ENCODE measurements around the gene DDX27.

Gene DDX27

DNA sequence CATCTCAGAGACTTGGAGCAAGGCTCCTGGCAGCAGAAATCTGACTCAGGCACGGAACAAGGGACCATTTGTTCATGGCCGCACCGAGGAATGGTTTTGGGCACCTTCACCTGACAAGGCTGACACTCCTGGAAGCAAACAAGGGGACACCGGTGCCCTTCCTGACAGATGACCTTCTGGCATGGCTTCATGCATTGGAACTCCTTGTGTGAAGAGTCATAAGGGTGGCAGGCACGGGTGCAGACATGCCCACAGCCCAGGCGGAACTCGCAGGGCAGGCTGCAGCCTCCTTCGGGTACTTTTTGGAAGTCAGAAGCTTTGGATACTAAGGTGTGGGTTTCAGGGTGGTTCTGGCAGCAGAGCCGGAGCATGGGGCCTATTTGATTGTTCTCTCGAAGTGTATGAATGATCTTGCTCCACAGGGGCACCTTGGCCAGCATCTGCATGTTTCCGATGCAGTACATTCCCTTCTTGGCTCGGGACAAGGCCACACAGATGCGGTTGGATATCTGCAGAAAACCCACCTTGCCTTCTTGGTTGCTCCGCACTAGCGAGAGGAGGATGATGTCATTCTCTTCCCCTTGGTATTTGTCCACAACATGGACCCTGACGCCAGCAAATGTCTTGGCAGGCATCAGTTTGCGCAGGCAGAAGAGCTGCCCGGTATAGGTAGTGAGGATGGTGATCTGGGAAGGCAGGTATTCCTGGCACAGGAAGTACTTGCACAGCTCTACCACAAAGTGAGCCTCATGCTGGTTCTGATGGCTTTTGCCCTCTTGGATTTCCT, 29.9 kb downstream of the DDX27 start:
- DNase-seq (ENCODE audit: low spot score), result no peak

DNA sequence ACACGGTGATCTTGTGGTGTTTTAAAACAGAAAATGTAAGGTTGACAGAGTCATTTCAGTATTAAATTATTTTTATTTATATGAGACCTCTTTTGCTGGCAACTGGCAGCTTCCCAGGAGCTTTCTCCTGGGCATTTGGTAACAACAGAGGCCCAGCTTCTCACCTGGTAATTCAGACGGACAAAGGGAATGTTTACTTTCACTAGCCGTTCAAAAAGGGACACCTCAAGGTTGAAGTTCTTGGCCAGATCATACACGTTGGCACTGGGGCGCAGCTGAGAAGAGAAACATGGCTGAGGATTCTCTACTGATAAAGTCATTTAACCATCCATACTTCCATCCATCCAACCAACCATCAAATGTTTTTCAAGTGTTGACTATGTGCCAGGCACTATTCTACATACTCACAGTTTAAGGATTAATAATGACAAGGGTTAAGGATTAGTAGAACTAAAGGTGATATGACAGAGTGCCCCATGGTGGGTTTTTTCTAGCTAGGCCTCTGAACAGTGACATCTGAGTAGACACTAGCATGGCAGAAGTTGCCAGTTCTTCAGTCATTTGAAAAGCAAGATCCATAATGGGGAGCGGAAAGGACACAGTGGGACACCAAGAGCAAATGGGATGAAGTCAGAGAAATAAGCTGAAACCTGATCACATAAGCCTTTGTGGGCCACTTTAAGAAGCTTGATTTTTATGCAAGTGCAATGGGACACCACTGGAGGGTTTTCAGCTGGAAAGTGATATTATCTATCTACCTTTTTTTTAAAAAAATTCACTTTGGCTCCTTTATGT, 33.5 kb downstream of the DDX27 start:
- no peak for DNase-seq (ENCODE audit: low spot score)

DNA sequence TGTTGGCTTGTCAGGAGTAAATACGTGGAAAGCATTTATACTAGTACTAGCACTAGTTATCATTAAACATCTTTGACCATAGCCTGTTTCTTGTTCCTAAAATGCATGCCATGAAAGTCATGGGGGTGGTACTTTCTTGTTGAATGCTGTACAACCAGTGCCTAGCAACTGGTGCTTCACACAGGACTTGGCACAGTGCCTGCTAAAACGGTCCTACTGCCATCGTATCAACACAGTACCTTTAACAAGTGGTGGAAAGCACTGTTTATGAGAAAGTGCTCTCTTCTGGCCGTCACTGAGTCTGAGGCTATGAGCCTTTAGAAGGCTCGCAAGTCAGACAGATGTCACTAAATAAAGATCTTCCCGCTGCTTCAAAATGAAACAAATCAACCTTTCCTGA, 37.0 kb downstream of the DDX27 start:
- DNase-seq (ENCODE audit: low spot score), result peak; percentile 76

DNA sequence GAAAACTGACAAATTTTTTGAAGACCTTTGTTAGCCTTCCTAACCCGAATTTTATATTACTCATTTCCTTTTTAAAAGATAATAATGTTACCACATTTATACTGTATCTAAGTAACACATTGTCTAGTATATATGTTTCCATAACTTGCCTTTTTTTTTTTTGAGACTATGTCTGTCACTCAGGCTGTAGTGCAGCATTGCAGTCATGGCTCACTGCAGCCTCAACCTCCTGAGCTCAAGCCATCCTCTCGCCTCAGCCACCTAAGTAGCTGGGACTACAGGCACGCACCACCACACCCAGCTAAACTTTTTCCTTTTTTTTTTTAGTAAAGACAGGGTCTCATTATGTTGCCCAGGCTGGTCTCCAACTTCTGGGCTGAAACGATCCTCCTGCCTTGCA, 40.1 kb downstream of the DDX27 start:
- DNase-seq (ENCODE audit: low spot score), result no peak

DNA sequence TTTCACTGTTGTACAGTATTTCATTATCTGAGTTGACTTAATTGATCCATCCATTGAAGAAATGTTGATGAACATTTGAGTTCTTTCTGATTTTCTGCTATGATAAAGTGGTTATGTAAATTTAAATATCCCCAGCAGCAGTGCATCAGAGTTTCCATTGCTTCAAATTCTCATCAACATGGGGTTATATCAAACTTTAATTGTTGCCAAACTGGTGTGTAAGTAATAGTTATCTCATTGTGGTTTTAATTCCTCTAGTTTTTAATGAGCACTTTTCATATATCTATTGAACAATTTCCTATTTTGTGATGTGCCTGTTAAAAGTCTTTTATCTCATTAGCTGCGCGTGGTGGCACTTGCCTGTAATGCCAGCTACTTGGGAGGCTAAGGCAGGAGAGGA, 40.6 kb downstream of the DDX27 start:
- no peak for DNase-seq (ENCODE audit: low spot score)

DNA sequence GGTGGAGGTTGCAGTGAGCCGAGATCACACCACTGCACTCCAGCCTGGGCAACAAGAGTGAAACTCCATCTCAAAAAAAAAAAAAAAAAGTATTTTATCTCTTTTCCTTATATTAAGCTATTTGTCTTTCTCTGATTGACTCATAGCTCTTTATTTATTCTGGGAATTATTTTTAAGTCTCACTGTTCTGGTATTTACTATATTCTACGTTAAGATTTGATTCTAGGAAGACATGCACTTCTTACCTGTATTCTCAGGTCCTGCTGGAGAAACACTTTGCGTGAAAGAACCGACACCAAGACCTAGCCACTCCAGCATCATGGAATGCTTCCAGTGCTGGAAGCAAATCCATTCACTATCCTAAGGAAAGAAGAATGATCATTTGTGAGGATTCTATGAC, 41.0 kb downstream of the DDX27 start:
- DNase-seq (ENCODE audit: low spot score), result no peak

DNA sequence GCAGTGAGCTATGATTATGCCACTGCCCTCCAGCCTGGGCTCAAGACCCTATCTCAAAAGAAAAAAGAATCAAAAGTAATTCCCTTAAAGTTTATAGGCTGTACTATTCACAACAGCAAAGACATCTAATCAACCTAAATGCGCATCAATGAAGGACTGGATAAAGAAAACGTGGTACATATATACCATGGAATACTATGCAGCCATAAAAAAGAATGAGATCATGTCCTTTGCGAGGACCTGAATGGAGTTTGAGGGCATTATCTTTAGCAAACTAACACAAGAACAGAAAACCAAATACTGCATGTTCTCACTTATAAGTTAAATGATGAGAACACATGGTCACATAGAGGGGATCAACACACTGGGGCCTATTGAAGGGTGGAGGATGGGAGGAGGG, 42.0 kb downstream of the DDX27 start:
- no peak for DNase-seq (ENCODE audit: low spot score)

DNA sequence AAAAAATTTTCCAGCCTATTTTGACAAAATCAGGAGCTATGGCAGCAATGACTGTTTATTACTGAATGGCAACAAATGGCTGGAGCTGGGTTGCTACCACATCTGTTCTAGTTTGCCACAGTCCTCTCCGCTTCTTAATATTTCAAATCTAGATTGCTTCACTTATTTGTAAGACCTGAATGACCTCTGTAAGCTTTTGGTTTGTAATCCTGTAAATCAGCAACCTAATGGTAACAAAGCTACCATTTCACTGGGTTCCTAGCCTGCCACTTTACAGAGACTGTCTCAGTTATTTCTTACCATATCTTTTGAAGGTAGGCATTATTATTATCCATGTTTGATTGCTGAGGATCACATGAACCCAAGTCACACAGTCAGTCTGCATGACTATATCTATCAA, 43.2 kb downstream of the DDX27 start:
- no peak for DNase-seq (ENCODE audit: low spot score)

DNA sequence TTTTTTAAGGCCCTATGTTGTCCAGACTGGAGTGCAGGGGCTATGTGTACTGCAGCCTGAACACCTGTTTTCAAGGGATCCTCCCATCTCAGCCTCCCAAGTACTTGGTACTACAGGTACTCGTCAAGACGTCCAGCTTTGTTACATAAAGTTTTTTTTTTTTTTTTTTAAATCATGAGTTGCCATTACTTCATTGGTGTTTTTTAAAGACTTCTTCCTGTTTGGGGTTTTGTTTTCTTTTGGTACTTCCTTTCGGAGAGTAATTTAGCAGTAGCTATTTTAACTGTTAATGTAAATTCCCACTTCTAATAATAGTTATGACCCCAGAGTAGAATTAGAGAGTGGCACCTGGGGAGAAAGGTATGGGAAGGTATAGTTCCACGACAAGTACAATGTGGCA, 48.1 kb downstream of the DDX27 start:
- no peak for DNase-seq (ENCODE audit: low spot score)

DNA sequence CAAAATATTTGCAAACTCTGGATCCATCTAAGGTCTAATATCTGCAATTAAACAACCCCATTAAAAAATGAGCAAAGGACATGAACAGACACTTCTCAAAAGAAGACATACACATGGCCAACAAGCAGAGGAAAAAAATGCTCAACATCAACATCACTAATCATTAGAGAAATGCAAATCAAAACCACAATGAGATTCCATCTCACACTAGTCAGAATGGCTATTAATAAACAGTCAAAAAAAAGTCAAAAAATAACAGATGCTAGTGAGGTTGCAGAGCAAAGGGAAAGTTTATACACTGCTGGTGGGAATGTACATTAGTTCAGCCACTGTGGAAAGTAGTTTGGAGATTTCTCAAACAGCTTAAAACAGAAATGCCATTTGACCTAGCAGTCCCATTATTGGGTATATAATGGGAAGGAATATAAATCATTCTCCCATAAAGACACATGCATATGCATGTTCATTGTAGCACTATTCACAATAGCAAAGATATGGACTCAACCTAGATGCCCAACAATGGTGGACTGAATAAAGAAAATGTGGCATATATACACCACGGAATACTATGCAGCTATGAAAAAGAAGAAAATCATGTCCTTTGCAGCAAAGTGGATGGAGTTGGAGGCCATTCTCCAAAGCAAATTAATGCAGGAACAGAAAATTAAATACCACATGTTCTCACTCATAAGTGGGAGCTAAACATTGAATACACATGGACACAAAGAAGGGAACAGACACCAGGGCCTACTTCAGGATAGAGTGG, 49.6 kb downstream of the DDX27 start:
- no peak for DNase-seq (ENCODE audit: low spot score)

DNA sequence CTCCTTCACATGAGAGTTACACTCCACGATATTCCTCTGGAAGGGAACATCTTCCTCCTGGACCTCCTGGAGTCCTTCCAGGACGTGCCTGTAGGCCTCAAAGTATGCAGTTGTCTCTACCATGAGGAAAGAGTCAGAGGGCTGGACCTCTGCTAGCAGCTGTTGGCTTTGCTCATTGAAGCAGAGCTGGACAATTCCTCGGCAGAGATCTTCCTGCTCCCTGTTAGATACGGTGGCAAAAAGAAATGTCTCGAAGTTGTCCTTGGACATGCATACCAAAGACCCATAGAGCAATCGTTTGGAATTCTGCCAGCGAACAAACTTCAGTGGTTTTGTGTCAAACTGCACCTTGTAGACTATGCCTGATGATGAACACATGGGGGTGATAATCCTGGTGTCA, 51.0 kb downstream of the DDX27 start:
- no peak for DNase-seq (ENCODE audit: low spot score)

DNA sequence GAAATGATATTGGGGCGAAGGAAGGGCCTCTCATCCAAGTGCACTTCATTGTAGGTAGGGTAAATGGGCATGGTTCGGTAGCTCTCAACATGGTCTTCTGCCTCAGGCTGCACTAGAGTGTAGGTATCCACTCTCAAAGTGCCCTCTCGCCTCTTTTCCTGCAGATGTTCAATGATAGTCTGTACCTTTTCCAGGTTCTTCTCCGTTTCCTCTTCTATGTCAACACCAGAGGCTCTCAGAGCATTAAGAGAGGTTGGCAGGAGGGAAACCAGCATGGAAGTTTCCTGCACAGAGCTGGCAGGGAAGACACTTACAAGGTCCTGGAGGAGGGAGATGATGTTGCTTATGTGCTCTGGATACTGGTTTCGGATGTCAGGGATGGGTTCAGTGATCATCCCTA, 51.5 kb downstream of the DDX27 start:
- no peak for DNase-seq (ENCODE audit: low spot score)

DNA sequence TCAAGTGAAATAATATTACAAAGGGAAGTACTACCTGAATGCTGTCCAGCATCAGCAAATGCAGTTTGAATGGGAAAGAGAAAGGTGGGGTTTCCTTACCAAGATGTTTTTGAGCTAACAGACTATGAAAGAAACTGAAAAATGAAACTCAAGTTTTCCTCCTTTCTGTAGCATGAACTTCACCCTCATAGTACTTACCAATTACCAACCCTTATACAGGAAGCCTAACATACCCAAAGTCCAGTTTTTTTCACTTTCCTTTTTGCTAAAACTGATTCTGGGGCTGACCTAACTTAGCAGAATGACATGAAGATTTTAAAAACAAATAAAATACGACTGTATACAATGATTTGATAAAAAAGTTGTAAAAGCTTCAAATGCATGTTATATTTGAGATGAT, 53.4 kb downstream of the DDX27 start:
- no peak for DNase-seq (ENCODE audit: low spot score)

DNA sequence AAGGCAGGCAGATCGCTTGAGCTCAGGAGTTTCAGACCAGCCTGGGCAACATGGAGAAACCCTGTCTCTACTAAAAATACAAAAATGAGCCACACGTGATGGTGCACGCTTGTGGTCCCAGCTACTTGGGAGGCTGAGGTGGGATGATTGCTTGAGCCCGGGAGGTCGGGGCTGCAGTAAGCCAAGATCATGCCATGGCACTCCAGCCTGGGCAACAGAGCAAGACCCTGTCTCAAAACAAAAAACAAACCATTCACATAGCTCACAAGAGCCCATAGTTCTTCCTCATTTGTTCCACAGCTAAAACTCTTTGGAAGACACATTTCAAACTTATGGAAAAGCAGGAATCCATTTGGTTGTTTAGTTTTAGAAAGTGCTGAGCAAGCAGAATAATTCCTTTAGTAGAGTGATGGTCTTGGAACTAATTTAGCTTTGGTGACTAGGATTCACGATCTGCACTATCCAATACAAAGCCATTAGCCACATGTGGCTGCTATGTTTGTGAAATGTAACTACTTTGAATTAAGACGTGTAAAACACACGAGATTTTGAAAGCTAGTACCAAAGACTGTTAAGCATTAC, 54.6 kb downstream of the DDX27 start:
- DNase-seq (ENCODE audit: low spot score), result no peak

DNA sequence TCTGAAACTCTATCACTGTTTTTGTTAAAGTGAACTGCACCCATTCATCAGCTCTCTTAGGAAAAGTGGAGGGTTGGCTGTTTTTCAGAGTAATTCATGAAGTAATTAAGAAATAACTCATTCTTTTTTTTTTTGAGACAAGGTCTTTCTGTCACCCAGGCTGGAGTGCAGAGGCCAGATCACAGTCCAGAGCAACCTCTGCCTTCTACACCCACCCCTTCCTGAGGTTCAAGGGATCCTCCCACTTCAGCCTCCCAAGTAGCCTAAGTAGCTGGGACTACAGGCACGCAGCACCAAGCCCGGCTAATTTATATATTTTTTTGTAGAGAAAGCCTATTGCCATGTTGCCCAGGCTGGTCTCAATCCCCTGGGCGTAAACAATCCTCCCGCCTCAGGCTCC, 56.0 kb downstream of the DDX27 start:
- DNase-seq (ENCODE audit: low spot score), result no peak

DNA sequence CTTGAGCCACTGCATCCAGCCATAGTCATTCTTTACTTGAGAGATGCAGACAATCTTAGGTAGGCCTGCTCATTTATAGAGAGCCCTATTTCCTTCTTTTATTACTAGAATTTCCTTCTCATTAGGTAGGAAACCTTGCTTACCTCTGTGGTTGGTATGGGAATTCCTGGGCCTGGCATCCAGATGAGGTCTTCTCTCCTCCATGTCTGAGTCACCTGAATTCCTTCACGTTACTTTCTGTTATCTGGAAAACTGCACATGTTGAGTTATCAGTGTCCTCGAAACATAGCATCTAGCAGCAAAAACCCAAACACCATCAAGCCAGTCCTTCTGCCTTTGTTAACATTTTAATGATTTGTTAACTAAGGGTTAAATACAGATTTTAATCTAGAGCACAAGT, 56.4 kb downstream of the DDX27 start:
- DNase-seq (ENCODE audit: low spot score), result no peak

DNA sequence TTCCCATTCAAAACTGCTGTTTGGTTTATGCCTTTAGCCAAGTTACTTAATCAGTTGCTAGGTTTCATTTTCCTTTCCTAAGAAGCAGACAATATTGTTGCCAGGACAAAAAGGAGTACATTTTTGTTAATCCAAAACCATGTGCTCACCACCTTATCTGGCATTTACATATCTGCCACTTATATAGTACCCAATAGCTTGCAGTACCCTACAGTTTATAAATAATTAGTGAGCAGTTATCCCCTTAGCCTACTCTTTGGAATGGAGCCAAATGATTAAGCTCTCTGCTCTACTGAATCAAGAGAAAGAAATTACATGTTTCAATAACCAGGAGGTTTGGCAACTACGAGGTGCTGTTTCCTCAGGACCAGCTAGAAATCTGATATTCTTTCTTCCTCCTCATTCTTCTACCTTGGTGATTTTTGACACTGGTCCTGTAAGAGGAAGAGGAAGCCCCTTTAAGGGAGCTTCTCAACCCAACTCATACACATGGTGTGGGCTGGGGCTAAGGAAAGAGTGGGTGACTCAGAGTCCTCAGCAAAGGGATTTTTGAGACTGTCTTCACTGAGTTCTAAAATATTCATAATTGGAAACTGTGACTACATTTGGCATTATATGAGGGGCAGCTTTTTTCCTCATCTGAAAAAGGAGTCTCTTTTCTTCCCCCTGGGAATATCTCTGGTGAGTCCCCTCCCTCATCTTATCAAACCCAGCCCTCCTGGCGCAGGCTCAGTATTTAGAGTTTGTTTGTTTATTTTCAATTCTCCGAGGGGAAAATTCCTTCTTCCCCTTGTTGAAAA, 57.1 kb downstream of the DDX27 start:
- no peak for DNase-seq (ENCODE audit: low spot score)

DNA sequence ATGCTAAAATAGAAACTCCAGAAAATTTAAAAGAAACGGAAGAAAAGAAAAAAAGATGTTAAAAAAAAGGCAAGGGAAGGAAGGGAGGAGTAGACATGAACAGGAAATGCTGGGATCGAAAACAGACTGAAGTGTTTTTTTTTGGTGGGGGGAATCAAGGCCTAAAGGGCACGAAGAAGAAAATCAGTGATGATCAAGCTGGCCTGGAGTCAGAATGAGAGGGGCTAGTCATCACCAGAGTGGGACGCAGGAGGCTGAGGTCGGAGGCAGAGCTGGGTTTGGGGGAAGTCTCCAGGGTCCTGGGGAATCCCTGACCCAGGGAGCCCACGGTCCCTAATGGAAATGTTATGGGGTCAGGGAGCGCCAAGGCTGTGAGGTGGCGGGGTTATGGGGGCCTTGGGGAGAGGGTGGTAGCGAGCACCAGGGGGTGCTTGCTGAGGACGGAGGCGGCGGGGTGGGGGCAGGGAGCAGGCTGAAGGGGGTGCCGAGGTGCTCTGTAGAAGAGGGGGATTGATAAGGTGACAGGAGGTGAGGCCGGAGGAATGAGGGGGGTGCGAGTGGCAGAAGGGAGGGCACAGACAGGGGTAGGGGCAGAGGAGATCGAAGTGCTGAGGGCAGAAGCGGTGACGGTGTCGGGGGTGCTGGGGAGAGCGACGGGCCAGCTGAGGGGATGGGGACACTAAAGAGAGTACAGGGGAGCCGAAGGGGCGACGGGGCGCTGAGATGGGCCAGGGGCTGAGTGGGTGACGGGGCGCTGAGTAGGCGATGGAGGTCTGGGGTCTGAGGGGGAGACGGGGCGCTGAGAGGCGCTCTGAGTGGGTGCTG, 58.0 kb downstream of the DDX27 start:
- peak; percentile 29 for DNase-seq (ENCODE audit: low spot score)

DNA sequence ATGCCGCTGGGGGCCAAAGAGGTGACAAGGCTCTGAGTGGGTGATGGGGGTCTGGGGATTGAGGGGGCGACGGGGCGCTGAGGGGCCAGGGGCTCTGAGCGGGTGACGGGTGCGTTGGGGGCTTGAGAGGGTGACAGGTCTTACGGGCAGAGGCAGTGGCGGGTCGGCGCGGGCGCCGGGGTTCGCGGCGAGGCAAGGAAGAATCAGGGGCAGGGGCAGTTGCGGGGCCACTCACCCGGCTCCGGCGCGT, 58.5 kb downstream of the DDX27 start:
- no peak for DNase-seq (ENCODE audit: low spot score)

DNA sequence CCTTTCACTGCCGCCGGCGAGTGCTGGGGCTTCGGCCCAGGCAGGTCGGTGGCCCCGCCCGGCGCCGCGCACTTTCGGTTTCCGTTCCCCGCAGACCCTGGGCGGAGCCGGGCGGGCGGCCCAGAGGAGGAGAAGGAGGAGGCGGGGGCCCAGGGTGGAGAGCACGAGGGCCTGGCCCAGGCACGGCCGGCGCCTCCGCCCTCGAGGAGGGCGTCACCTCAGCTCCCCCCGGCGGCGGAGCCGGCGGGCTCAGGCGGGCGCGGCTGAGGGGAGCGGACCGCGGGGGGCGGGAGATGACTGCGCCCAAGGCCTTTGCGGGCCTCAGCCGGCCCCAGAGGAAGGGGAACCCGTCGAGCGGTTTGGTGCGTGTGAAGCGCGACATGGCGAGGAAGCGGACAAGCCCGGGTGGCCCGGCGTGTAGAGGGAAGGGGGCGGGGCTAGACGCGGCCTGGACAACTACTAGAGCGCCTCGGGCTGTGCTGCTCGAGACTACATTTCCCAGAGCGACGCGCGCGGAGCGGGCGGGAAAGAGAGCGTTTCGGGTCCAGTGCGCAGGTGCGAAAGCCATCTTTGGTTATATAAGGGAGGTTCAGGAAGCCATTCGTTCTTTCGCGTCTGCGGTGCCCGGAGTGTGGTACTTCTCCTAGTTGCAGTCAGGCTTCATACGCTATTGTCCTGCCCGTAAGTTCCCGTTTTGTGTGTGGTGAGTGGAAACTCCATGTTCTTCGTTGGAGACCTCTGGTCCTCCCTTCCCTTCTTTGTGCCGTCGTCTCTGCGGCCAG, 59.0 kb downstream of the DDX27 start, which contains the start of gene ZNFX1:
ZNFX1 (minus strand) TSS at position 22 of the 782 bp plus-strand sequence. CDS start 2,218 bp downstream, outside the sequence.
- DNase-seq (ENCODE audit: low spot score), result peak; percentile 98
